Measurements from ENCODE around the gene PLPP3.

The PLPP3 gene

DNA sequence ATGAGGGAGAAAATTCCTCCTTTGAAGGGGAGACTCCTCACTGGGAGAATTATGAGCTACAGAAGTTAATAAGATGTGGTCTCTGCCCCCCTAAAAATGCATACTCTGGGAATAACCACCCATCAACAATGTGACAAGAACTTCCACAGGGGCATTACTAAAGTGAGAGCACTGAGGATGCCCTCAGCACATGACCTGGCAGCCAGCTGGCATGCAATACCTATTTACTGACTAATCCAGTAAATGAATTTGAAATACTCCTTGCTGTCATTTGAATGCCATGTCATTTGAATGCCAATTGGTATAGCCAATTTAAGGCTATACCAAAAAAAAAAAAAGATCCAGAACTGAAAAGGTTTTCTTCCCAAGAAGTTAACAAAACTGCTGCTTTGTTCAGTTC is 30.8 kb downstream of the PLPP3 start:
- DNase-seq, result no peak

DNA sequence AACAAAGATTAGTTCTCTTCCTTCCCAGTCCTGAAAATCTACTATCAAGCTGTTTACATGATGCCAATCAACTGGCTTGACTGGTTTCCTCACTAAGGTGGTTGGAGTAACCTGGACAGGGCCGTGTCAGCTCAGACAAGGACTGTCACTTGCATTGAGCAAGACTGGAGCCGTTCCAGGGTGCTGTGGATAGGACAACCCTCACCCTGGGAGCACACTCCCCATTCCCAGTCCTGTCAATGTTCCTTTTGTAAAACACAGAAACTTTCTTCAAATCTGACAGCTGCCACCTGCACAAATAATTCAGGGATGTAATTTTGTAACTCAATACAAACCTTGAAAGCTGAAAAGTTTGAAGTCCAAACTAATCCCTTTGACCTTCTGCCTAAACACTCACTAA is 31.4 kb downstream of the PLPP3 start:
- DNase-seq, result no peak

DNA sequence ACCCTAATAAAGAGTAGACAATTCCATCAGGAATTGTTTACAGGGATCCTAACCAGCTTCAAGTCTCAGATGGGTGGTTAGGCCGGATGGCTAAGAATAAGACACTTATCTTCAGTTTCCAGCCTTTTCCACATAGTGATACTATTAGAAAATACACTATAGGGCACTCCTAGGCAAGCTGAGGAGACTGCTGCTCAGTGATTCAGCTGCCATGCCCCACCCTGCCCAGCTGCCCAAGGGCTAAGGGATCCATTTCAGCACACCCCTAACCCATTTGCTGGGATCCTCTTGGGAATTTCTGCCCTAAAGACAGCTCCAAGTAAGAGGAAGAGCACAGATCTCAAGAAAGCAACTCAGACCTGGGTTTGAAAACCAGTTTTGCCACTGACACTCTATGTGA is 31.9 kb downstream of the PLPP3 start:
- no peak for DNase-seq

DNA sequence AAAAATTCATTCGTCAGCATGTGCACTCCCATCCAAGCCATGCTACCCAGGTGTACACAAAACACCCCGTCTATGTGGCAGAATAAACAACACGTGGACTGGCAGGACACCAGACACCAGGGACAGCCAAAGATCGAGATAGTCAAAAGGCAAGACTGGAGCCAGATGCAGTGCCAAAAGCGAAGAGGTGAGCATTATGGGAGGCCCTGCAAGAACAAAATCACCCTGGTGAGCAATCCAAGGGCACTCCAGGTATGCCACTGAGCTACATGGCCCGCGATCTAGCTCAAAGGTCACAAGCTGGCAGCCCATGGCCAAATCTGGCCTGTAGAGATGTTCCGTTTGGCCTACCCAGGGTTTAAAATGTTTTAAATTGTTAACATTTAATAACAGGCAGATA is 33.7 kb downstream of the PLPP3 start:
- no peak for DNase-seq

DNA sequence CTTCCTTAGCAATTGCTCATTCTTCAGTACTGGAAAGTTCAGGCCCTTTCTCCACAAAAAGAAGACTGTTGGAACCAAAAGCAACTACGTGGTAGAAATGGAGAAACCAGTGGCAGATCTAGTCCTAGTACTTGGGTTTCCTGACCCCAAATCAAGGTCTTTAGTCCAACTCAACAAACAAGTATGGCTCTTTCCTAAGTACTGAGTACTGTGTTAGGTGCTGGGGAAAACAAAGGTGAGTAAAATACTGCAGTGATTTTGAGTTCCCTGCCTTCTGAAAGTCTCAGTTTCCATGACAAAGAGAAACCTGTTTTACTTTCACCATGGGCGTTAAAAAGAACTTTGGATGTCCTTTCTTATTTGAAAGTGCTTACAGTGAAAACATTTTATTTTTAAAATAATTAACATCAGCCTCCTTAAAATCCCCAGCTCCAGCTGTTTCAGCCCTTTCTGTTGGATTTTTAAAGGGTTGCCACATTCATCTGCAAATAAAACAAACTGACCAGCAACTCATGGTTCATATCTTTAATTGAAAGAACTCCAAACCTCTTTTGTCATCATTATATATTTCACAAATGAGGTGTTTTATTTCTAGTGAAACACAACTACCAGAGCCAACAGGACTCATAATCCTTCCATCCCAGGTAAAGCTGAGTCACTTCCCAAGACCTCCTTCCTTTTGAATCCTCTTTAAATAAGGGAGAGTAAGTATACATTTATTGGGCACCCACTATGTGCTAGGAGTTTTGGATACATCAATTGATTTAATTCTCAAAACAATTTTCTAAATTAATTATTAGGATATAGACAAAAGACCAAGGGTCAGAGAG is 35.4 kb downstream of the PLPP3 start:
- no peak for DNase-seq

DNA sequence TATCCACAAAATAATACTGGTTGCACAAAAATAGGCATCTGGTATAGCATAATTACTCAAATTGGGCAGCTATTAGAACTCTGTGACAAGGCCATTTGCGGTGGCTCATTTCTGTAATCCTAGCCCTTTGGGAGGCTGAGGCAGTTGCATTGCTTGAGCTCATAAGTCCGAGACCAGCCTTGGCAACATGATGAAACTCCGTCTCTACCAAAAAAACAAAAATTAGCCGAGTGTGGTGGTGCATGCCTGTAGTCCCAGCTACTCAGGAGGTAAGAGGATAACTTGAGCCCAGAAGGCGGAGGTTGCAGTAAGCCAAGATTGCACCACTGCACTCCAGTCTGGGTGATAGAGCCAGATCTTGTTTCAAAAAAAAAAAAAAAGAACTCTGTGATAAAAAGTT is 36.7 kb downstream of the PLPP3 start:
- no peak for DNase-seq

DNA sequence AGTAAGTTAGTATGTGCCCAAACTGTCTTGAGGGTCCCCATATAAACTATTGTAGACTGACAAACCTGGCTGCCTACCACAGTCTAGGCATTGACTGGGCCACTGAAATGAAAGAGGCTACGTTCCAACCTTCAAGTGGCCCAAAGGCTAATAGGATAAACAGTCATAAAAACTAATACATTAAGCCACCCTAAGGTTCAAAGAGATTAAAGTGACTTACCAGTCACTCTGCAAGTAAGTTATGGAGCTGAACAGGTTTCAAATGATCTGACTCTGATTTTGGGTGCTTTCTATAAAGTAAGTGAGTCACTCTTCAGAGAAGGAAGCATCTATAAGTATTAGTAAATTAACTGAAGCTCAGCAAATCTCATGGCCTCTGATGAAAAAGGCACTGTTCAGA is 38.0 kb downstream of the PLPP3 start:
- no peak for DNase-seq

DNA sequence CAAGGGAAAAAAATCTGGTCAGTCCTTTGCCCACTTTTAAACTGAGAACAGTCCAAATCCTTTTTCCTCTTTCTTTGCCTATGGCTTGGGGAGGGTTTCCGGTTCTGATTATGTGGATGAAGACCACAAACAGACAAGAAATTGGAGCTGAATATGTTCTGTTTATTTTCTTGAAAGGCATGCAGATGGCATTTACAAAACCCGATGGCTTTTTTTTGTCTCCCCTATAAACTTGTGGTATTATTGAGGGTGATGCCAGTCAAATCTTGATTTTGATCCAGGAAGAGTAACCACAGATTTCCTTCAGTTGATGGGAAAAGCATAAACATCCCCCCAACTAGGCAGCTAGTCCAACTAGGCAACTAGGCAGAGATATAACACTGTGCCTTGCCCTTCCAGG is 38.9 kb downstream of the PLPP3 start:
- DNase-seq, result no peak

DNA sequence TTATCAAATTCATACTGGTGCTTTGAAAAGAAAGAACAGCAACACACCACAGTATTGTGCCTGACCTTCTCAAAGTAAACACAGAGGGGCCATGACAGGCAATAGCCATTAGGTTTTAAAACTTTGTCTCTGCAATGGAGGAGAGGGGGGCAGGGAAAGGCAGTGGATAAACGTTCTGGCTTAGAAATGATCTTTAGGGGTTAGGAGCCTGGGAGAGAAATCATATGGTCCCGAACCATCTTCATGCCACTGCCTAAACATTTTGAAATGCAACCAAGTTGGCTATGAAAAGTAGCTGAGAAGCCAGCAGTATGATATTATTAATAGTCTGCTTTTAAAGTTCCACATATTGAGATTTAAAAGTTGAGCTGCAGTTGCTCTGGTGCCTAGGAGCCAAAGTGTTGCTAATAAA is 39.8 kb downstream of the PLPP3 start:
- DNase-seq, result no peak

DNA sequence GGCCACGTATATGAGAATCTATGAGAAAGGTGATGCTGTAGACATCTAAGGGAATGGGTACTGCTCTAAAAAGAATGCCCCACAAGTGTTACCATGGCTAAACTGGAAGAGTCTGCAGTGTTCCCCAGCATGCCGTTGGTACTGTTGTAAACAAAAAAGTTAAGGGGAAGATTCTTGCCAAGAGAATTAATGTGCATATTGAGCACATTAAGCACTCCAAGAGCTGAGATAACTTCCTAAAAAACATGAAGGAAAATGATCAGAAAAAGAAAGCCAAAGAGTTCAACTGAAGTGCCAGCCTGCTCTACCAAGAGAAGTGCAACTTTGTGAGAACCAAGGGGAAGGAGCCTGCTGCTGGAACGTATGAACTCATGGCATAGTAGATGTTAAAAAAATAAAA is 40.8 kb downstream of the PLPP3 start:
- peak in 1 of 58 donors; percentile 26 for DNase-seq

DNA sequence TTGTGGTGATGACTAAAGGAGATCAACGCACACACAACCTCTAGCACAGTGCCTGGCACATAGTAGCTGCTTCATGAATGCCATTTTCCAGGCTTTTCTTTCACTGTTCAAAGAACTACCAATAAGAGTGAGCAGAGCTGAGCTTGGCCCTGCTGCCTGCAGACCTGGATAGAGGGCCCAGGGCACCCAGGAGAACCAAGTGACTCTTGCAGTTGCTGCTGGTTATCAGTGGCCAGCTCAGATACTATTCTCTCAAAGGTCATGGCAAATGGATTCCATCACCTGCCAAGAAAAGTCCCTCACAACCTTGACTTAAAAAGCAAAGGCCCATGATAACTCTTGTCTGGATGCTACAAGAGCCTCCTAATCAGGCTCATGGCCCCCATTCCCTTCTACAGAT is 41.7 kb downstream of the PLPP3 start:
- no peak for DNase-seq

DNA sequence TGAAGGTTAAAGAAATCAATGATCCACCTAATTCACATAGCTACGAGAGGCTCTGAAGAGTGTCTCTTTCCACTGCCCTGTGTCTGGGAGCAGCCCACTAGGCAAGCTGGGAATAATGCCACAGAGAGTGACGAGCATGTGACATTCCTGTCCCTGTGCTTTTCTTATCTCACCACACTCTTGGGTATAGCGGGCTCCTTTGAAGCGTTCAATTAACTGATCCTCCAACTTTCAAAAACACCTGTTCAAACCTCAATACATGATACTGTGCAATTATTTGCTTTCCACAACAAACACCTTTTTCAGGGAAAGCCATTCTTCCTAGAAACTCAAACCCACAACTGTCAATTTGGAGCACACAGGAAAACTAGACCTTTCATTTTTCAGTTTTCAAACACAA is 43.4 kb downstream of the PLPP3 start:
- peak in 1 of 58 donors; percentile 8 for DNase-seq

DNA sequence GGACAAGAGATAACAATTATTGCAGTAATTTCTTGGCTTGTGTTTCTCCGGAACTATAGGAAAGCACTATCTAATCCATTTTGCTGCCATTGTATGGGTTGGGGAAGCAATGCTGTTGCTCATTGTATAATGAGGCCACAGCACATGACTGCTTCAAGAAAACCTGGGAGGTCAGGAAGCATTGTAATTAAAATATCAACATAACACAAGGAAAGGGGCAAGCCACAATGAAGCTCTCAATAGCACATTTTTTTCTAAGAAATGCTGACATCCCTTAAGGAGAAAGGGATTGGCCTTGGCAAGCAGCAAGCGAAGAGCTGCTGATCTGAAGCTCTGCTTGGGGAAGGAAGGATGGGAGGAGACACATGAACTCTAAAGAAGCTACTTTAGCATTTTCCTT is 44.0 kb downstream of the PLPP3 start:
- no peak for DNase-seq

DNA sequence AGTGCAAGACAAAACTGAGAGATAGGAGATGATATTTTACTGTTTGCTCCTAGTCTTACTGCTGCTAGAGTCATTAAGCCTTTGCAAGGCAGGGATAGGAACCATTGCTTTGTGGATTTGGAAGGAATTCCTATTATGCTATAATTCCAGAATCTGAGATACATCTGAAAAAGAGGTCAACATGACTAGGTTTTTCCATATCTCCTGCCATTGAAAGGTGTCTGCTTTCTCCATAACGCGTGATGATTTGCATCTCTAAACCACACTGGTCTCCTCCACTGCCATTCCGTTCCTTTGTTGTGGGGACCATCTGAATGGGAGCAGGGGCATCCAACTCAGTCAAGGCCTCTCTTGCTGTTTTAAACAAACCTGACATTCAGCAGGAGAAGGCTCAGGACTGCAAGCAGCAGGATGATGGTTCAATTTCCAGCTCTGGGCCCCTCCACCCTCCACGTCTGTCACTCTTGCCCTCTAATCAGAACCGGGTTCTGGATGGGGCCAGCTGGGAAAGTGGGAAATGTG is 45.2 kb downstream of the PLPP3 start:
- no peak for DNase-seq

DNA sequence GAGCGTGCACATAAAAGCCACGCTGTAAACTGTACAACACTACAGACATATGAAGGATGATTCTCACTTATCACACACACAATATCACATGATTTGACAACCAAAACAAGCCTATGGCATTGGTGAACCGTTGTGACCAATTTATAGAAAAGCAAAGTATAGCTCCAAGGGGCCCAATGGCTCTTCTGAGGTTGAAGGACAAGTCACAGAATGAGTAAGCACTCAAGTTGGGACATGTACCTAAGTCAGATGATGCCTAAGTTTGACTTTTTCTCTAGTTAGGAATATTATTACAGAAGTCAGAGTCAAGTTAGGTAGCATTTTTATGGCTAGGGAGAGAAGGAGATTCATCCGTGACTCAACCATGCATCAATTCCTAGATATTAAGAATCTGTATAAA is 45.7 kb downstream of the PLPP3 start:
- DNase-seq, result no peak

DNA sequence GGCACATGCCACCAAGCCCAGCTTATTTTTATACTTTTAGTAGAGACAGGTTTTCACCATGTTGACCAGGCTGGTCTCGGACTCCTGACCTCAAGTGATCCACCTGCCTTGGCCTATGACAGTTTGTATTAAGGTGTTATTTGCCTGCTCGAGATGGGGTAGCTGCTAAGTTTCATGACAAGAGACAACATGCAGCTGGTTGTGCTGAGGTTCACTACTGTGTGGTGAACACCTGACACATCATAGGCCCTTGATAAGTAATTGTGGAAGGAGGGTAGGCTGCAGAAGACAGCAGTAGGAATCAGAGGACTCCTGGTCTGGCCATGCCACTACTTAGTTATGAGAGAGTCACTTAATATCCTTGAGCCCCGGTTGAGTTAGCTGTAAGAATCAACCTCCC is 46.2 kb downstream of the PLPP3 start:
- no peak for DNase-seq

DNA sequence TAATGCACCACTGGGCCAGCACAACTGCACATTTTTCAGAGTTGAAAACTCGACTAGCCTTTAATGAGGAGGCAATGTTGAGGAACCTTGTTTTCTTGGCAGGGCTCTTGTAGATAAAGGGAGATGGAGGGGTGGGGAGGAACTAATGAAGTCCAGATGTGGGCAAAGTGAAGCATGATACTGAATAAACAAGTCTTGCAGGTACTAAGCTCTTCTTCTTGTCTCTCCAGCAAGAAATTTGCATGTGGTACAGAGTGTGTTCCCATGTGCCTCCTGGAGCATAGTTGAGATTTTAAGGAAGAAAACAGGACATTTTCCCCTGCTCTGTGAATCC is 47.0 kb downstream of the PLPP3 start:
- no peak for DNase-seq

DNA sequence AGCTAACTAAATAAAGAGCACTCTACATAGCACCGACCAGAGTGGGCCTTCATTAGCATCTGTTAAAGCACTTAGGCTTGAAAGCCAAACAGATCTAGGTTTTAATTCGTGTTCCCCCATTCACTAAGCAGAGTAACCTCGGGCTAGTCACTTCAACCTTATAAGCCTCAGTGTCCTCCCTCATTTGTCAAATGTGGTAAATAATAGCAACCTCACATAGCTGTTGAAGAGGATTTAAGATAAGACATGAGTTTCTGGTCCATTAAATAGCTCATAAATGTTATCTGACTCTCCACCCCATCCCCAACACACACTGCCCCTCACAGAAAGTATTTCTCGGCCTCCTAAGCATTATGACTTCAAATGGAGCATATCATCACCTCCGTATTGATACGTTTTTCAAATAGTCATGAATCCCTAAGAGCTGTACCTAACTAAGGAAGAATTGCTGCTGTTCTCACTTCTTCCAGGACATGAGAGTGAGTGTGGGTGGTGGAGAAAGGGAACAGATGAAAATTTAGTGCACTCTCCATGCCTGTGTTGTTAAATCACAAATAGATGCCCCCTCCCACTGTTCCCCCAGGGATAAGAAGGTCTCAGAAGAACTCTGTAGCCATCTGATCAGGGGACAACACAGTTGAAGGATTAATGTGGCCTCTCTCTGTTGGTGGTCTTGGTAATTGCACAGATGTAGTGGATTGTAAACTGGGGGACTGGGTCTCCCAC is 47.6 kb downstream of the PLPP3 start:
- DNase-seq, result no peak

DNA sequence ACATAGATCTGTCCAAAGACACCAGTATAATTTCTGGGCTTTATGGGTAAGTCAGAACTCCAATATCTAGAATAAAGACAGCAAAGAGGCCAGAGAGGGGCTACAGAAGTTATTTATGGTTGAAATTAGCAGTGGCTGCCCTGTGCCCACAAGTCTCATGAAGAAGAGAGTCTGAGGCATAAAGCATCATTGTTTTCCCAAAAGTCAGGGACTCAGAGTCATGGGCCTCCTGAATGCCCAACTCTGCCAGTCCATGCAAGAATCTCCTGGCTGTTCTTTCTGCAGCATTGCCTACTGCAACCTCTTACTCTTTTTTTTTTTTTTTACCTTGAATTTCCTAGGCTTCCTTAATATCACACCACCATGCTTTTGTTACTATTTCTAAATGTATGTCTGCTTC is 49.6 kb downstream of the PLPP3 start:
- peak in 1 of 58 donors; percentile 21 for DNase-seq

DNA sequence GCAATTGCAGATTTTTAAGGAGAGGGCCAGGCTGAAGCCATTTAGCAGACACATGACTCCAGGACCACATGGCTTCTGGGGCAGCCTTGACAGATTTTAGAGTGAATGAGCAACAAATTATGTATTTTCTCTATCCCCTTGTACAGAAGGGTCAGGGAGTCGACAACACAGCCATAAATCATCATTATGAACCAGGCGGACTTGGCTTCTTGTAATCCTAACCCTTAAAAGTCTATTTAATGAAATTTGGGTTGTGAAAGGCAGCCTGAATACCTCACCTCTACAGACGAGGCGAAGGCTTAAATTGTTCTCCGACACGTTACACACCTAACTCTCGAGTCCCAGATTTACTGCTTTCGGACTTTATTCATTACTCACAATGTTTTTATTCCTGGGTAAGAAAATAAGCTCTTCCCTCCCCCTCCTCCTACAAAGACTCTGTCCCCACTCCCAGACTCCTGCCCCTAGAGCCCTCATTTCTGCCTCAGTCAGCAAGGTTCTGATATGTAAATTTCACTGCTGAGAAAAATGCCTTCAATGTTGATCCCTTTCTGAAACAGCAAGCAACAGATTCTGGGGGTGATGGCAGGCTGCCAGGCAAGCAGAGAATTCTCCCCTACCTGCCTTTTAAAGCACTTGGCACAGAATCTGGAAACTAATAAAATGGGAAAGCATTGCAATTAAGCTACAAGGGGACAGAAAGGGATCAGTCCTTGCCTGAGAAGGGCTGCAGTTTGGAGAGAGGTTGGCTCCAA is 51.6 kb downstream of the PLPP3 start:
- DNase-seq, result peak in 4 of 58 donors; percentile 8 to 20 (median 14)

DNA sequence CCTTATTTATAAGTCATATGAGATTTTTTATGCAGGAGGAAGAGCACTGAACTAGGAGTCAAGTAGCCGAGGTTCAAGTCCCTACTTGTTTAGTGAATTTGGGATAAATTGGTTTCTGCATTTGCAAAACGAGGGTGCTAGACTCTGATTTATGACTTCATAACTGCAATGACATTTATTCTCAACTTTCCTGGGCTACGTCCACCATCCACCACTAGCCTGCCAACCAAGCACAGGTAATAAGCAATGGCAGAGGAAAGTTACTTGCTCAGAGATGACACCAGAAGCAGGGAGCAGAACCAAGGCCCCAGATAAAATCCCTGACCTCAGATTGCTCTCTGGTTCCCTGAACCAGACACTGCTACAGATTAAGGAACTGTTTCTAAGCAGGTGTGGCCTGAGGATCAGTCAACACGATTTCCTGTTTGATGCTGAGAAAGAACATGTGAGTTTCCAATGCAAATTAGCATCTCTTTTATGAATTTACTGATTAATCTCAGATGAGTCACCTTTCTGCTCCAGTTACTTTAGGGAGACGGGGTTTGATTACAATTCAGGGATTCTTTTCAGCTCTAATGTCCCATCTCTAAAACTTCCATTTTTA is 52.7 kb downstream of the PLPP3 start:
- DNase-seq, result no peak
